Renal pelvis (tissue), 4 donors: ENCODE measurements around the gene CAMKMT. TPM values are rescaled to one million over a fixed set of nuclear protein-coding genes. Genes with fewer than 3 reads are reported as not detected.

Source experiments
- DNase-seq: peaks from one replicate; pipeline ENCODE4 v3.0.0-alpha.2; 2013
- polyA plus RNA-seq, 3 donors: library from polyadenylated mRNA; unstranded; fragments of 120-200 nt; gene quantifications; one replicate each; pipeline ENCODE4 v1.2.1, GENCODE V29; 2013; ENCODE audit not compliant: insufficient read length in 3 of 3

The CAMKMT gene
- polyA plus RNA-seq, 3 donors: 10.8 to 13.4 (median 12.1) TPM

DNA sequence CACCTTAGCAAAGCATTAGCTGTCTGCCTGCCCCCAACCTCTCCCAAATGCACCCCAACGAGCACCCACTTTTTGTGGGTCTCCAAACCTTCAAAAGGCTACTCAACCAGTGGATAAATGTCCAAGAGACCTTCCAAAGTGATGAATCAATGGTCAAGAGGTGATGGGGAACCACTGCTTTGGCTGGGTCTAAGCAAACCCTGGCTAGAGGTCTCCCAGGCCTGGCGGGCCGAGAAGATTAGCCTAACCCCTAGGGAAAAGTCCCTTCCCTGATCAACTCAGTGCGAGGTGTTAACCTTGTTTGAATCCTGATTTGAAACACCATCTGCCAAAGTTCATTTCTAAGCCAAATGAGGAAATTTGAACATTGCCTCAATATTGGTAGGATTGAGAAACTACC lies 435.0 kb downstream of the CAMKMT start:
- no peak for DNase-seq

DNA sequence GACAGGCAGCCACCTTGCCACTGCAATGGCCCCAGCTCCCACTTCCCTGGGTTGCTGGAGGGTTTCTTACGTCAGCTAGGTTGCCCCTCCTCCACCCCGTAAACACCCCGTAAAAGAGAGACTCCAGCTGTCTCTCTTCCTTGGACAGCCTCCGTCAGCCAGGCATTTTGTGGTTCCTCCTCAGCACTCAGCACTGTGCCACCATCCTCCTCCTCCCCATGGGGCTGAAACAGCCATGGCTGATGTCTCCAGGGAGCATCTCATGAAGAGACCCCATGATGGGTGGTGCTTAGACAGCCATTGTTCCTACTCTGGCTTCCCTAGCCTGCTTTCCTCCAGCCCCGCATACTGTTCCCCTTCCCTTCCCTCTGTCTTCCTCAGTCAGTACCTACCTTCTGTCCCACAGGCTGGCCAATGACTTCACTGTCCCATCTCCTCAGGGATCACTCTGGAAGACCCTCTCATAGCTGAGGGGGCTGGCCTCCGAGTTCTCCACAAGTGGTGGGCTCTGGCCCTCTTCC lies 436.5 kb downstream of the CAMKMT start:
- DNase-seq: no peak

DNA sequence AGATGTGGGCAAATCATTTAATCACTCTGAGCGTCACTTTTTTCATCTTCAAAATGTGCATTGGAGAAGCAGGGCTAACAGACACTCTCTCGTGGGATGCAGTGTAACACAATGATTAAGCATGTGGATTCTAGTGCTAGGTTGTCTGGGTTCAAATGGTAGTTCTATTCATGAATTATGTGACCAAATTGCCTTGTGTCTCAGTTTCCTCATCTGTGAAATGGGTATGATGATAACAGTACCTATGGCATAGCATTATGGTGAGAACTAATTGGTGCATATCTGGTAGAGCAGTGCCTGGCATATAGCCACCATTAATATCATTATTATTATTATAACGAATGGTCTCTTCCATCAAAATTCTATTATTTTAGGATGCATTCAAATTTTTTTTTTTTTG lies 437.4 kb downstream of the CAMKMT start:
- DNase-seq: no peak

DNA sequence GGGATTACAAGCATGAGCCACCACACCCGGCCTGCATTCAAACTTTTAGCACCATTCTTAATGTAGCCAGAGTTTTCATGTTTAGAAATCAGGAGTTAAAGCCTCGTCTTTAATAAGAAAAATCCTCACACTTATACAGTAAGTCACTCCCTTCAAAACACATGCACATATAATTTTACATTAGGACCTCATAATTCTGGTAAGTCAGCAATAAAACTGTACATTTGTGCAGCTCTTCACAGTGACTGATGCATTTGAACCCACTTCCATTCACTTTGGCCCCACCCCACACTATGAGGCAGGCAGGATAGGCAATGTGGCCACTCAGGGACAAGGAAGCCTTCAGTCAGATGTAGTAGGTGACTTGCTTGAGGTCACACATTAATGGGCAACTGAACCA lies 438.0 kb downstream of the CAMKMT start:
- DNase-seq: no peak

DNA sequence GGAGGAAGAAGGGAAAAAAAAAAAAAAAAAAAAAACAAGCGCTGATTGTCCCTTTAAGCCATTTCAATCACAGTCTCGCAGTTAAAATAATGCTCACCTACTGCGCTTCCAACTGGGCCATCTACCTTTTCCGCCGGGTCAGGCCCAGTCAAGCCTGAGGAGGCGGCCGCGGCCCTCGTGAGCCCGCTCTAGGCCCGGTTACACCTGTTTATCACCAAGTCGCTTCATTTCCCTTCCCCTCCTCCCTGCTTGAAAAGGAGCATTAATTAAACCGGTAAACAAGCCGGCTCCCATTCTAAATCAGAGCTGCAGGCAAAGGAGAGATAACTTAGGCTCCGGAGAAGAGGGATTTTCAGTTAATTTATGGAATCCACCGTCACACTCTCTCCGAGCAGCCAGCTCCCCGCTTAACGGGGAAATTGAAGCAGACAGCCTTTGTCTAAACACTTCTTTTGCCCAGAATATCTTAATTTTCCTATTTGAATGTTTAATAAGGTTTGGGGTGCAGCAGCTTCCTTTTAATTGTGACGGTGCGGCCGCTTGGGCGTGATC lies 439.6 kb downstream of the CAMKMT start:
- DNase-seq: no peak

DNA sequence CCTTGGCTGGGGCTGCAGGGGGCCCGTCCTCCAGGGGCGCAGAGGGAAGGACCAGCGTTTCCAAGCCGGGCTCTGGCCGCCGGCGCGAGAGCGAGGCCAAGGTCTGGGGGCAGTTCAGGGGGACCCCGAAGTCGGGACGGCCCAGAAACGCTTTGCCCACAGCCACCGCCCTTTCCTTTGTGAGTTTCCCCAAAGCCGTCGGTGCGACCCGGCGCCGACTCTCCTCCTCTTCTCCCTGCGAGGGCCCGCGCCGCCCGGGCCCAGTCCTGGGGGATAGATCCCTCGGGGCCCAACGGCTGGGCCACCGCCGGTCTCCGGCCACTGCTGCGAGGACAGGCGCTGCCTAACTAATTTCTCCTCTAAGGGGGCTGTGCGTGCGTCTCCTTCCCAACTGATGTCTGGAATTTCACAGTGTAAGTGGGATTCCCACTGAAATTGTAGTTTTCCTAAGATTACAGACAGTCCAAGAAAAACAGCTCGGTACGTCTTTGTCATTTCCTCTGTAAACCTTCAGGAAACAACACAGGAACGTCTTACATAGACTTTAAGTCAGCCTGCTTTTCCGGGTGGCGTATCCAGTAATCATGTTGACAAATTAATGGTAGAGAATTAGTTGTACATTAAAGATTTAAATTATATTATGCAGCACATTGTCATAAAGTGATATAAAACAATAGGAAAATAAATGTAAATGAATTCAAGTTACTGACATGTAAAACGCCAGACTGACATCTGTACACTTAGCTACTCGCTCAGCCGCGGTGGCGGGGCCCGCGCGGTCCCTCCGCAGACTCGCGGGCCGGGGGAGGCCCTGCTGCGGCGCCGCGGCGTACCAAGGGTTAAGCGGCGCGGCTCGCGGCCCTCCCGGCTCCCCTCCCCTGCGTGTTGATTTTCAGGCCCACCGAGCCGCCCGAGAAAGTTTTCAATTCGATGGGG lies 440.4 kb downstream of the CAMKMT start:
- no peak for DNase-seq

DNA sequence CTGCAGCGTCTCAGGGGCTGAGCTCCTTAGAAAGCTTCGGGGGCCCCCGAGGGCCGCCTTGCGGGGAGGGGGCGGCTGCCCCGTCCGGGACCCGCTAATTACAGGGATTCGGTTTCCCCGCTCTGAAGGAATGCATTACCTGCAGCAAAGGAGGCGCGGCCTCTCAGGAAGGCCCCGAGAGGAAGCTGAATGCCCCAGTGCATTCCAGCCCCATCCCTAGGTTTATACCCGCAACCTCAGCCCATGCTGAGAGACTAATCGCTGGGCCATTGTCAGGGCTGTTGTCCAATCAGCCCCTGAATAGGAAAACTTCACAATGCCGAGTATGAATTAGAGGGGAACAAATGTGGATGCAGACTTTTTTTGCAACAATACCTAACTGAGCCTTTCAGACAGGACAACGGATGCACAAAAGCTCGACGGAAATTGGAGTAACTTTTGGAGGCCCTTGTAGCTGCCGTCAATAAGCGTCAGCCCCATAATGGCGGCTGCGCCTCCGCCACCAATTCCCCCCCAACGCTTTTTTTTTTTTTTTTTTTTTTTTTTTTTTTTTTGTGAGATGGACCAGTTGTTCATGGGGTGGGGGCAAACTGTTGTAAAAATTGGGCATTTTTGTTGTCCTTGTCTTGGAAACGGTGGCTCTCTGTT lies 441.2 kb downstream of the CAMKMT start:
- no peak for DNase-seq

DNA sequence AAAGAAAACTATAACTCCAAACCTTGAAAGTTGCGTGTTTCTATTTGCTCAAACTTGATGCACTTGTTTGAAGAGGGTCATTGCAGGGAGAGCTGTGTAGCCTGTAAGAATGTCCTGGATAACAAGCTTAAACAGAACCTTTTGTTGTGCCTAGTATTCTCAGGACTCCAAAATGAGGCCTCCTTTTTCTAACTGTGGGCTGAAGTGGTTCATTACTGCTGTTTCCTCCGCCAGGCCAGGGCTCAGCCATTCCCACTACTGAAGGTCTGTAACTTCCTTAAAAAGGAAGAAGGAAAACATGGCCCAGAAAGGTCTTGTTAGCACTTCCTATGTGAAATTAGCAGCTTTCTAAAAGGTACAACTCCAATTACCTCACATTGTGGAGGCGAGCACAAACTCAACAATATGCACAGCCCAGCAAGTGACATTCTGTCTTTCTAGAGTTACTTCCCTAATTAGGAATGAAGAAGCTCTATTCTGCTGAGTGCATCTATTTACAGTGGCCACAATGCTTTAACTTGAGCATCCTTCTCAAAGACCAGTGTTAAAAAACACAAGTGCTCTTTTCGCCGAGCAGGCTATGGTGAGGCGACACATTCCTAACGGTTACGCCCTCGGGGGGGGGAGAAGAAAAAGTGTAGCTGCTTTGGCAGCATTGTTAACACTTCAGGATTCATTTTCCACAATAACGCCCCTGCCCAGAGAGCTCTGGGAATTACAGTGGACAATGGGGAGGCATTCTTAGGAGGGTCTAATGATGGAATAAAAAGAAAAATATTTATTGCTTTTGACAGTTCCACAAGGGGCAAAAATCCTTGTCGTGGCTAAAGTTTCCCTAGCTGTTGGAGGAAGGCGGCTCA lies 442.9 kb downstream of the CAMKMT start:
- no peak for DNase-seq

DNA sequence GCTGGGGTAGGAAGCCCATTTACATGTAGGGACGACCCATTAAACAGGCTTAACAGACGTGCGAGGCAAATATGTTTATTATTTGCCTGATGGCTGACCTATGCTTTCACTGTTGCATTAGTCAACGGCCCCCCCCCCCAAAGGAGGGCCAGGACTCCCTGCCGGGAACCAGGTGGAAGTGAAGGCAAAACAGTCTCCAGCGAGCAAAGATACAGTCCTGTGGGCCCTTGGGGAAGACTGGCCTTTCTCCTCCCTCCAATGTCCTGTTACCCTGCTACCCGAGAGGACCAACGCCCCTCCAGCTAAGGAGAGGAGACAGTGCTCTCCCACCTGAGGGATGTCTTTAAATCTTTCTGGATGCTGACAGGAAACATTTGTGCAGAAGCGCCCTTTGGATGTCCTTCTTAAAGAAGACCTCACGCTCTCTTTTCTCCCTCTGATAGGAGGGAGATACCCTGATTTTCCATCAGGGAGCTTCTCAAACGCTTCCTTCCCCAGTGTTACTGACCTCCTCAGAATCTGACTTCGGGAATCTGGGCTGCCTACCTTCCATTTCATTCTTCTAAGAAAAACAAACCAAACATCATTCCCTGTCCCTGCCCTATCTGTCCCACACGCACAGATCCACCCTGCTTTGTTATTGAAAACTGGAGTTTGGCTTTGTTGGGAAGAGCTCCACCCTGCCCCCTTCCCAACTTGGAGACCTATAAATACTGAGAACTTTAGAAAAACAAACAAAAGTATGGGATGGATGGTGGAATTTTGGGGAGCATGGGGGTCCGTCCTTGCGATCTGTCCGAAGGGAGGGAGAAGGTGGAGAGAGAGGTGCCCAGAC lies 443.9 kb downstream of the CAMKMT start:
- DNase-seq: no peak

DNA sequence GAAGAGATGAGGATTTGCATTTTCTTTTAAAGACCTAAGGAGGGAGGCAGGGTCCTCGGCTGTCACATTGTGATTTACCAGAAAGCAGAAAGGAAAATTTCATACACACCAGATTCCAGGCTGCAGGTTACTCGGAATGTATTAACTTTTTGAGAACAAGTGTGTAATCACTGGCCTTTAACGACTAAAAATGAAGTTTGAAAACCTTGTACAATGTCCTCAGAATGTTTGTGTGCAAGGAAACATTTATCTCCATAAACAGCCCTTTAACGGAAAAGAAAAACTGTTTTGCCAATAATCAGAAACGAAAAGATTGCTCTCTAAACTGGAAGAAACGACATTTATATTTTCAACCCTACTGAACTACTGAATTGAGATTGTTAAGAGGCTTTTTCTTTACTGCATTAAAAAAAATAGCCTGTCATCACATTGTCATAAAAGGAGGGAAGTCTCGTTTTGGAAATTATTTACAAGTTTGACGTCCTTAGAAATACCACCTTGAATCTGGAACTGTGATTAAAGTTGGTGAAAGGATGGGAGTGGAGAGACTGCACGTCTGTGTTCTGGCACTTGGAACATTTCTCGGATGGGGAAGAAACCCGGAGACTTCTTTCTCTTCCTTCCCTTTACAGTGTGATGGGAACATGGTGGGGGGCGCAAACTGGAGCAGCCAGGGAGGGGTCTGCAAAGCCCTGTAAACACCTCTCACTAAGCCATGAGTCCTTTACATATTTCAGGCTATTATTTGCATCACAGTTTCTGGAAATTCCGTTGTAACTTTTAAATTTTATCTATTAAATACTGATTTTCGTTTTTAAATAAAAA lies 445.7 kb downstream of the CAMKMT start:
- no peak for DNase-seq

DNA sequence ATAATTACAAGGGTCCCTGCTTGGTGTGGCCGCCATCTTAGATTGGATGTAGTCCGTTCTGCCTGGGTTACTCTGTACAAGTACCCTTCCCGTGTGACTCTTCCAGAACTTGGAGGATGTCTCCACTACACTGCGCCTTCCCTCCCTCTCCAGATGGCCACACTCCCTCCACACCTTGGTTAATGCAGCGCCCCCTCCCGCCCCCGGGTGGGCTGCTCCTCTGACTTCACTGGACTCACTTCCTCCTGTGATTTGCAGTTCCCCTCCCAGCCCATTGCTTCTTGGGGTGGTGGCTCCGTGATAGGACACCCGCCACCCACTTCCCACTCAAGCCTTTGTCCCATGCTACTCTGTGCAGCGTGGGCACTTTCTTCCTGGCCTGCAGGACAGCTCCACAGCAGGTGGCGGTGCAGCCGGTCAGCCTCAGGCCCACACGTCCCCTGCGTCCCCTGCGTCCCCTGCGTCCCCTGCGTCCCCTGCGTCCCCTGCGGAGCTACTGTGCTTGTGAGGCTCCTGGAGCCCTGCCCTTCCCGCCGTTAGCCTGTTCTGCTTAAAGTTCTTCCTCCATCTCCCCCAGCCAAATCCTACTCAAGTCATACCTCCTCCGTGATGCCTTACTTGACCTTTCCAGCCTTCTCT lies 449.3 kb downstream of the CAMKMT start:
- no peak for DNase-seq

DNA sequence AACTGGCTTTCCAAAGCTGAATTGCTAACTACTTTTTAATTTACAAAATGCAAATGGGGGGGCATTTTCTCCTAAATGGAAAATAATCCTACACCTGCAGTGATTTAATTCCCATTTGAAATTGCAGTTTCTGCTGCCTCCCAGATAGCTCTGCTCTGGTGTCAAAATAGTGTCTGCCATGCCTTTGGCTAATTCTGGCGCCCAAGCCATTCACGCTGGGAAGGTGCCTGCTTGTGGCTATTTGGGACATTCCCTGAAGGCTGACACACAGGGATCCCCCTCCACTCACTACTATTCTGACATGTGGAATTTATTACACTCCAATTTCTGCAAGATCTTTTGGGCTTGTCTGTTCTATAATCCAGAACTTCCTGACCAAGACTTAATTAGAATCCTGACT lies 451.4 kb downstream of the CAMKMT start:
- DNase-seq: no peak

DNA sequence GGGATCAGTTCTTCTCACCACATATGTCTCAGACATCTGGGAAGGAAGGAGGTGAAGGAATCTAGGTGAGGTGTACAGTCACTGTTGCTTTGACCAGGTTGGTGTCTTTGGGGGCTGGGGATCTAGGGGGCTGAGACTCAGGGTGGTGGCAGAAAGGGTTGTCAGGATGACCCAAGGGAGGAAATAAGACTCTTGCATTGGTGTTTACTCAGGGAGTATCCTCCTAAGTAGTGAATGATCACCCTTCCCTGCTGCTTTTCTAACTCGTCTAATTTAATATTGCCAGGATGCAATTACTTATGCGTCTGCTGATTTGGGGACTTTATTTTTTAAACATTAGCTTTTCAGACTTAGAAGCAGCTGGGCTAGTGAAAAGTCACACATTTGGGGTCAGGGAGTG lies 451.9 kb downstream of the CAMKMT start:
- no peak for DNase-seq

DNA sequence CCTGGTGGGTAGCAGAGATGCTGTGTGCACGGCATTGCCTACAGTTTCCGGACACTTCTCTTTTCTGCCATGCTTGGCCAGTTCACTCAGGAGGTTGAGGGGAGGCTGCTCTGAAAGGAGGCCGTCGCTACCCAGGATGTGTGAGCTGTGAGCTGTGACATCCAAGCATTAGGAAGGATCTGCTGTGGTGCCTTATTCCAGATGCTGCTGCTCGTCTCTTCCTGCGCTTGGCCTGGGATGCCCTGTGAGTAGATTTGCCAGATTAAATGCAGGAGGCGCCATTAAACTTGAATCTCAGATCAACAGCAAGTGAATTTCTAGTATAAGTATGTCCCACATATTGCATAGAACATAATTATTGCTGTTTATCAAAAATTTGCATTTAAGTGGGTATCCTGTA lies 455.5 kb downstream of the CAMKMT start:
- no peak for DNase-seq

DNA sequence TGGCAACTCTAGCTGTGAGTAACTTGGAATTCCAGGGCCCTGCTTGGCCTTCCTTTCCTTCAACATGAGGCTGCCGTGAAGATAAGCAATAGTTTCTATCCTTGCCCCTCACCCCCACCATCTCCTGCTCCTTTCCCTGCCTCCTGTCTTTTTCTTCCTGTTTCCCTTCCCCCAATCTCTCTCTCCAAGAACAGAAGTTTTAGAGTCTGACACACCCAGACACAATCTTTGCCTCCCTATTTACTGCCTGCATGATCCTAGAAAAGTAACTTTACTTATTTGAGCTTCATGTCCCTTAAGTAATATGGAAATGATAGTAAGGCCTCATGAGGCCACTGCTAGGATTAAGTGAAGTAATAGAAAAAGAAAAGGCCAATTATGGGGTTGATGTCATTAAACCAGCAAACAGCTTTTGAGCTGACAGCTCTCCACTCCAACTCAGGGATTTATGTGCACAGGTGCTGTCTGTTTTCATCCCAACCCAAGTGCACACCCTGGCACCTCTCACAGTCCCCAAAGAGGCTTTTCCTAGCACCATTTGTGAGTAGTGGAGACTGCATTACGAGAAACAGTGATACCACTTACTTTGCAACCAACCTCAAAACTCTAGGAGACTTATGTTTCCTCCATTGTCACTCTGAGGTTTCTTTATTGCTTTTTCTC lies 456.1 kb downstream of the CAMKMT start:
- DNase-seq: no peak

DNA sequence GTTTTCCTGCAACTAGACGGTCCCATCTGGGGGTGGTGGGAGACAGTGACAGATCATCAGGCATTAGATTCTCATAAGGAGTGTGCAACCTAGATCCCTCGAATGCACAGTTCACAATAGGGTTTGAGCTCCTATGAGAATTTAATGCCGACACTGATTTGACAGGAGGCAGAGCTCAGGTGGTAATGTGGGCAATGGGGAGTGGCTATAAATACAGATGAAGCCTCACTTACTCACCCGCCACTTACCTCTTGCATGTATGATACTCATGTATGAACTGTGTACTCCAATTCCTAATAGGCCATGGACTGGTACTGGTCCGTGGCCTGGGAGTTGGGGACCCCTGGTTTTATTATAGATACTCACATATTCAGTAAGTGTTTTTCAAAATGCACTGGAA lies 457.3 kb downstream of the CAMKMT start:
- DNase-seq: no peak

DNA sequence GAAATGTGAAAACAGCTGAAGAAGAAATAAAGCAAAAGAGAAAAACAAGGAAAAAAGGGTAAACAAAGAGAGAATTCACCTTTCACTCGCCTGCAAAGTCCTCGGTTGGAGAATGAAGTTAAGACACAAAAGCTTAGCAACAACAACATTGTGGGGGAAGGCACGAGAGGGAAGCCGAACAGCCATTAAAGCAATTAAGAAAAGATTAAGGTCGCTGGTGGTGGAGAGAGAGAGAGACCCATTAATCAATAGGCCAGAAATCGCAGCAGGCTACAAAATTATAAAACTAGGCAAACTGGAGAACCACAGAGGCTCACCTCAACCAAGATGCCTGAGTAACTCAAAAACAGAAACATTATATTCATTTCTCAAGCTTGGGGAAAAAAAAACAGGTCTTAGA lies 459.8 kb downstream of the CAMKMT start:
- no peak for DNase-seq

DNA sequence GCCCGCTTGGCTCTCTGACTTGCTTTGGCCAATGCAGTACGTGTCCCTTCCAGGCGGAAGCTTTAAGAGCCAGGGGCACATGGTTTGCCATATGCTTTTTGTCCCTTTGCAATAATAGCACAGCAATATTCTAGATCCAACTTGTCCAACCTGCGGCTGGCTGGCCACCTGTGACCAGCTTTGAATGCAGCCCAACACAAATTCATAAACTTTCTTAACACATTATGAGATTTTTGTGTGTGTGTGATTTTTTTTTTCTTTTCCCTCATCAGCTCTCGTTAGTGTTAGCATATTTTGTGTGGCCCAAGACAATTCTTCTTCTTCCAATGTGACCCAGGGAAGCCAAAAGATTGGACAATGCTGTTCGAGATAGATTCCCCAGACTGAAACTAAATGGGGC lies 460.4 kb downstream of the CAMKMT start:
- DNase-seq: no peak
